ENCODE data around the gene S1PR4.
"Not testable (repeated sequence)": the region's sequence is repeated elsewhere in the genome, so short reads cannot be mapped to it uniquely, and the experiment has no call there.

Gene S1PR4

GRCh38 chr19:3183721-3184641, 5.4 kb downstream of the S1PR4 start:
- no peak for DNase-seq

- peak; percentile 62 for DNase-seq
Observed at GRCh38 chr19:3184847-3185460, 6.4 kb downstream of the S1PR4 start.

DNA sequence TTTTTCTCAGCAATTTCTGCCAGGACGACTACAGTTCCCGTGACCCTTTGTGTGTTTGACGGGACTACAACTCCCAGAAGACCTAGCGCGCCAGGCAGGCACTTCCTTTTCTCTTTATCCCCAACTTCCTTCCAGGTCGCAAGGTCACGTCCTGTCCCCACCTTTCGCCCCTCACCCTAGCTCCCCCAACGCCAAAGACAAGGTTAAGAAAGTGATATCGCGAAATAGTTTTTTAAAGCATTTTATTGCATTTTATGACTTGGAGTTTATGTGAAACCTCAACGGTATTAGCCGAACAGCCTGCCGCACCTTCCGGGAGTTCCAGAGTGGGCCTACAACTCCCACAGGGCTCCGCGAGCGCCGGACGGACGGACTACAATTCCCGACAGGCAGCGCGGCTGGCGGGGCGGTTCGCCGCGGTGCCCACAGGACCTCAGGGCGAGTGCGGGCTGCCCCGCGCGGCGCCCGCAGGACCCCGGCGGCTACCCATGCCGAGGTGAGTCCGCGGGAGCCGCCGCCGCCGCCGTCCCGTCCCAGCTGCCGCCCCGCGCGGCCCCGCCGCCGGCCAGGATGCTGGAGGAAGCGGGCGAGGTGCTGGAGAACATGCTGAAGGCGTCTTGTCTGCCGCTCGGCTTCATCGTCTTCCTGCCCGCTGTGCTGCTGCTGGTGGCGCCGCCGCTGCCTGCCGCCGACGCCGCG, 7.0 kb downstream of the S1PR4 start, which contains the start of gene NCLN:
Gene NCLN (plus strand): TSS at position 470 of the 699 bp plus-strand sequence. CDS start 101 bp downstream, at position 571.
- DNase-seq, result peak; percentile 93

- no peak for DNase-seq
Observed at GRCh38 chr19:3186160-3186688, 7.7 kb downstream of the S1PR4 start.

GRCh38 chr19:3186891-3187661, 8.5 kb downstream of the S1PR4 start:
- DNase-seq, result no peak

- no peak for DNase-seq
Observed at GRCh38 chr19:3187662-3188511, 9.3 kb downstream of the S1PR4 start.

GRCh38 chr19:3188627-3189596, 10.3 kb downstream of the S1PR4 start:
- DNase-seq, result no peak

GRCh38 chr19:3189702-3190469, 11.3 kb downstream of the S1PR4 start:
- DNase-seq, result no peak

GRCh38 chr19:3190470-3190770, 11.9 kb downstream of the S1PR4 start:
- no peak for DNase-seq

DNA sequence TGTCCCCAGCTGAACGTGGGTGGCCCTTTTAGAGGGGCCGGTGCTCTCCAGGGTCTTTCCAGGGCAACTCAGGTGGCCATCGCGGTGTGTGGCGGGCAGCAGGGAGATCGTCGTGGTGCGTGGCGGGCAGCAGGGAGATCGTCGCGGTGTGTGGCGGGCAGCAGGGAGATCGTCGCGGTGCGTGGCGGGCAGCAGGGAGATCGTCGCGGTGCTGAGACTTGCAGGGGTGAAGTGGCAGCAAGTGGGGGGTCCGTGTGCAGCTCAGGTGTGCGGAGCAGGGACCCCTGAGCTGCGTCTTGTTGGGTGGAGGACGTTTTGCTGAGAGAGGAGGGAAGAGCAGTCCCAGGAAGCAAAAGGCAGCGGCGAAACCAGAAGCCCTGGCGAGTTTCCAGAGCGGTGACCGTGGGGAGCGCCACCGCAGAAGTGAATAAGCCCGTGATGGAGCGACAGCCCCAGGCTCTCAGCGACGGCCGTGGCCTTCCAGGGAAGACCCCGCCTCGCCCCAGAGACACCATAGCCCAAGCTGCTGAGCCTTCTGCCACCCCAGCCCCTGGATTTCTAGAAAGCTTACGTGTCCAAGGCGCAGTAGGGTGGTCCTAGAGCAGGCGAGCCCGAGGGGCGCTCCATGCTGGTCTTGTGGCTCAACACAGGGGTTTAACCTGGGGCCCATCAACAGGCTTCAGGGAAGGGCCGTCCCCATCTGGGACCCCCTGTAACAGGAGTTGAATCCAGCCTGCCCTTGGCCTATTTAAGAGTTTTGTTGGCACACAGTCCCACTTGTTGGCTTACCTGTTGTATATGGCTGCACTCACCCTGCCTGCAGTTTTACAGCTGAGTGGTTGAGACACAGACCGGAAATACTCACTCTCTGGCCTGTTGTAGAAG, 12.6 kb downstream of the S1PR4 start:
- DNase-seq, result no peak

DNA sequence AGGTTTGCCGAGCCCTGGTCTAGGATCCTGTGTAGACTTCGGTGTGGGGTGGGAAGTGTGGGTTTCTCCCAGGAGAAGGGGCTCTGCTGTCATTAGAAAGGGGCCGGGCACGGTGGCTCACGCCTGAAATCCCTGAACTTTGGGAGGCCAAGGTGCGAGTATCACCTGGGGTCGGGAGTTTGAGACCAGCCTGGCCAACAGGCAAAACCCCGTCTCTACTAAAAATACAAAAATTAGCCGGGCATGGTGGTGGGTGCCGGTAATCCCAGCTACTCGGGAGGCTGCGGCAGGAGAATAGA, 13.2 kb downstream of the S1PR4 start:
- DNase-seq, result not testable (repeated sequence)

GRCh38 chr19:3192228-3192635, 13.7 kb downstream of the S1PR4 start:
- DNase-seq, result no peak

DNA sequence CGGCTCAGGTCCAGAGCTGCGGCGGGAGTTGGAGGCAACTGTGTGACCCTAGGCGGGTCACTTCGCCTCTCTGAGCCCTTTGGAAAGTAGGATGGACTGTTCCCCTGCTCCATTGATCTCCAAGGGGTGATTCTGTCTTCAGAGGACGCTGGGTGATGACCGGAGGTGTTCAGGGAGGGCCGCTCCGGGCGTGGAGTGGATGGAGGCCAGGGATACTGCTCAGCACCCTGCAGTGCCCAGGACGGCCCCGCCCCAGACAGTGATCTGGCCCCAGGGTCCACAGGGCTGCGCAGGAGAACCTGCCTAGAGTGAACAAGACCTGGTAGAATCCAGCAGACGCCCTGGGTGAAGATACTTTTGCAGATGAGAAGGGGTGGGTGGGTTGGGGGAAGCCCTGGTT, 14.1 kb downstream of the S1PR4 start:
- no peak for DNase-seq

GRCh38 chr19:3193256-3194105, 14.9 kb downstream of the S1PR4 start:
- no peak for DNase-seq

GRCh38 chr19:3194106-3195087, 15.8 kb downstream of the S1PR4 start:
- DNase-seq, result no peak
